Measurements from ENCODE around the gene CAMK2N2. TPM values are rescaled to one million over a fixed set of nuclear protein-coding genes. Genes with fewer than 3 reads are reported as not detected.

CAMK2N2 gene
- total and polyA plus RNA-seq, 2 of the 4 experiments (the other 2 are of a cell fraction), result 0.34 TPM; not detected in 1

DNA sequence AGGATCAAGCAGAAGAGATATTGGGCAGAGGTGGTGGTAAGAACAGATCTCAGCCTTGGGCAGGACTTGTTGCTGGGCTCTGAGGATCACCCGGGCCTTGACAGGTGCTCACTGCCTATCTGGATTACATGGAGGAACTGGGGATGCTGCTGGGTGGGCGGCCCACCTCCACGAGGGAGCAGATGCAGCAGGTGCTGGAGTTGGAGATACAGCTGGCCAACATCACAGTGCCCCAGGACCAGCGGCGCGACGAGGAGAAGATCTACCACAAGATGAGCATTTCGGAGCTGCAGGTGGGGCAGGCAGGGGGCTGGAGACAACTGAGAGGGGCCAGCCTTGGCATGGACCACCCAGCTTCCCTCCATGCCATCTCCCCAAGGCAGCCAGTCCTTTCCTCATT lies 22.3 kb upstream of the CAMK2N2 start:
- dilution Hi-C loops (cut with HindIII; ENCODE audit: low sequenced_read_pairs, unreplicated experiment), result no loop called here
- Histone ChIP-seq H3K36me3 (ENCODE audit: control insufficient read depth, insufficient read depth, low read length) (no peaks in the 10 kb centered on the region), H3K27me3 (ENCODE audit: control insufficient read depth, insufficient read depth, low read length) (peaks cover 42% of the 10 kb centered on the region), H2BK15ac (ENCODE audit: low read depth, low read length) (no peak overlapping the region), H3K23ac (ENCODE audit: low read depth, low read length) (no peak overlapping the region), H4K91ac (ENCODE audit: insufficient read depth, low read depth, low read length) (no peak overlapping the region), H3K18ac (ENCODE audit: low read depth, low read length) (no peak overlapping the region), H4K20me1 (ENCODE audit: insufficient read depth, low read length) (no peaks in the 10 kb centered on the region), H3K4me1 (ENCODE audit: control insufficient read depth, insufficient read depth, low read length) (no peaks in the 10 kb centered on the region), H3K9ac (ENCODE audit: low read depth, low read length) (no peak overlapping the region), H3K4me3 (ENCODE audit: insufficient read depth, low read depth, low read length) (no peak overlapping the region), H2AFZ (replicated peaks; ENCODE audit: low read length, poor library complexity) (no peak overlapping the region), H2BK20ac (ENCODE audit: low read depth, low read length) (no peak overlapping the region), H3K14ac (replicated peaks; ENCODE audit: low read depth, low read length) (no peak overlapping the region), H2AK5ac (ENCODE audit: low read depth, low read length) (no peak overlapping the region), H2BK120ac (ENCODE audit: low read depth, low read length) (no peak overlapping the region), H3K27ac (ENCODE audit: insufficient read depth, low read length) (no peak overlapping the region), H2AK9ac (replicated peaks; ENCODE audit: low read depth, low read length, poor library complexity) (no peak overlapping the region), H3K9me3 (ENCODE audit: control insufficient read depth, insufficient read depth, low read length) (peaks cover 3% of the 10 kb centered on the region), H4K8ac (ENCODE audit: low read depth in 2 of 2, low read length in 2 of 2) (no peak overlapping the region), H3K56ac (ENCODE audit: extremely low read depth, insufficient read depth, low read length) (no peak overlapping the region), H4K5ac (ENCODE audit: low read depth, low read length) (no peak overlapping the region), H3K9me1 (ENCODE audit: insufficient read depth, low read length) (no peaks in the 10 kb centered on the region), H3K4me2 (ENCODE audit: low read depth, low read length) (no peak overlapping the region), H3K4ac (ENCODE audit: low read depth, low read length) (no peak overlapping the region), H3K79me1 (ENCODE audit: low read depth in 1 of 2, low read length in 2 of 2) (no peaks in the 10 kb centered on the region), H2BK5ac (ENCODE audit: low read depth, low read length, poor library complexity, severe bottlenecking) (no peak overlapping the region)
- intact Hi-C loops (cut with micrococcal nuclease), result loop anchor here (1.0 kb wide), 1 partner anchor 388 kb away; no protein-coding TSS in a partner anchor
- WGBS, 2 experiments (ENCODE audit: extremely low coverage in 2 of 2, insufficient read length in 1 of 2), result 76% methylated on average over 5 of the region's 8 CpGs; no CpG with 5 or more reads in 1 of the 2 experiments
- POLR2A ChIA-PET (ENCODE audit: unreplicated experiment), result interaction anchor here (0.5 kb wide), 1 partner anchor 256 kb away, joined by 11 read pairs; no protein-coding TSS in a partner anchor
- DNase-seq (no peak), ATAC-seq (ENCODE audit: low read depth) (no peak)
- BruUV-seq (replicated peaks), result no TSS peak
- CTCF ChIA-PET, result no interaction called here
- TF ChIP-seq POLR2A (IDR thresholded peaks at IDR 0.05; ENCODE audit: low read depth, low read length), result no peak
- no peak for TF ChIP-seq MXI1 (IDR thresholded peaks at IDR 0.05; ENCODE audit: borderline replicate concordance, low read depth, low read length)
- no peak for TF ChIP-seq RCOR1 (IDR thresholded peaks at IDR 0.05; ENCODE audit: insufficient replicate concordance, low read length)
- no peak for TF ChIP-seq MAFK (IDR thresholded peaks at IDR 0.05; ENCODE audit: low read depth, low read length)
- no peak for TF ChIP-seq USF2 (IDR thresholded peaks at IDR 0.05; ENCODE audit: low read depth, low read length)
- TF ChIP-seq SMC3 (IDR thresholded peaks at IDR 0.05; ENCODE audit: low read depth, low read length), result no peak
- TF ChIP-seq RAD21 (IDR thresholded peaks at IDR 0.05; ENCODE audit: low read length), result no peak
- no peak for TF ChIP-seq BHLHE40 (IDR thresholded peaks at IDR 0.05; ENCODE audit: low read depth, low read length)
- TF ChIP-seq ELK1 (IDR thresholded peaks at IDR 0.05; ENCODE audit: borderline replicate concordance, low read depth, low read length), result no peak
- no peak for TF ChIP-seq CEBPB (IDR thresholded peaks at IDR 0.05; ENCODE audit: low read depth, low read length)
- no peak for TF ChIP-seq MAZ (IDR thresholded peaks at IDR 0.05; ENCODE audit: borderline replicate concordance, low read depth, low read length)
- TF ChIP-seq CTCF (conservative IDR thresholded peaks at IDR 0.05; ENCODE audit: low read depth, low read length), result no peak
- in situ Hi-C loops (cut with MboI; ENCODE audit: low sequenced_read_pairs), result loop anchor here (10.0 kb wide), 1 partner anchor 389 kb away; no protein-coding TSS in a partner anchor

Data from IMR-90 (cell line).